HCT116 (cell line): ENCODE measurements around the gene FMN1. TPM values are rescaled to one million over a fixed set of nuclear protein-coding genes. Genes with fewer than 3 reads are reported as not detected.

Experiments used
- ATAC-seq: fragments of 200-7000 bp; cut with Tn5 transposase; 2 replicates; pipeline ENCODE4 v1.9.1; 2020; ENCODE audit warnings: mild to moderate bottlenecking, moderate library complexity
- BruUV-seq: library from RNA; stranded (reverse); fragments of 400-500 nt; replicated peaks from 2 replicates; lab custom pipeline; 2021; lab: Mats Ljungman, UMichigan
- CTCF ChIA-PET: fragments of 300-600 bp; sonication (Branson Sonifier 250); formaldehyde crosslinking; loops from one replicate; lab custom pipeline; 2021; ENCODE audit warnings: antibody characterized with exemption; lab: Charles Lee
- POLR2A ChIA-PET: fragments of 300-600, 350-600 bp; sonication (Branson Sonifier 250); formaldehyde crosslinking; loops from one replicate; lab custom pipeline; 2021; ENCODE audit warnings: antibody characterized with exemption; lab: Charles Lee
- RAD21 ChIA-PET, 2 experiments: fragments of 300-600 bp; sonication (Branson Sonifier 250); formaldehyde crosslinking; loops; one replicate each; lab custom pipeline; 2023; ENCODE audit warnings: low total read pairs in 2 of 2; ENCODE audit not compliant: uncharacterized antibody in 2 of 2, unreplicated experiment in 2 of 2, low non-redundant PET in 1 of 2; lab: Charles Lee
- DNase-seq: peaks from one replicate; pipeline ENCODE4 v3.0.0-alpha.2; 2010; ENCODE audit warnings: low read depth, low spot score
- H2AFZ ChIP-seq: fragments of 200-600 bp; shearing (Covaris generic), sonication (generic); 2 replicates; pipeline ENCODE4 v1.6.1; 2017; ENCODE audit warnings: low read depth, mixed run types, mixed read lengths, antibody characterized with exemption, low read length; ENCODE audit not compliant: poor library complexity, severe bottlenecking
- H3K27ac ChIP-seq: 2 replicates; pipeline ENCODE4 v1.5.1; 2012; ENCODE audit warnings: low read depth, low read length
- H3K27me3 ChIP-seq: fragments of 200-600 bp; sonication (generic); 2 replicates; pipeline ENCODE4 v1.6.1; 2016; ENCODE audit warnings: mixed run types, low read length, mixed read lengths; ENCODE audit not compliant: insufficient read depth
- H3K36me3 ChIP-seq, 2 experiments: fragments of 200-500 bp in 1 of 2; fragments of 200-600 bp in 1 of 2; sonication (Bioruptor generic) in 1 of 2; sonication (generic) in 1 of 2; 2 replicates each; pipeline versions ENCODE4 v1.5.1 to v1.6.1; 2014 to 2016; ENCODE audit warnings: low read length in 2 of 2, inconsistent platforms in 1 of 2, mixed read lengths in 1 of 2, mixed run types in 1 of 2; ENCODE audit not compliant: insufficient read depth in 2 of 2, control insufficient read depth in 1 of 2
- H3K4me1 ChIP-seq, 2 experiments: fragments of 200-600 bp in 1 of 2; sonication (generic) in 1 of 2; 2 replicates each; pipeline versions ENCODE4 v1.5.1 to v1.6.1; 2012 to 2017; ENCODE audit warnings: low read length in 2 of 2, inconsistent platforms in 1 of 2, mild to moderate bottlenecking in 1 of 2, mixed read lengths in 1 of 2, mixed run types in 1 of 2, moderate library complexity in 1 of 2; ENCODE audit not compliant: insufficient read depth in 2 of 2, control insufficient read depth in 1 of 2
- H3K4me2 ChIP-seq: fragments of 200-600 bp; sonication (generic); 2 replicates; pipeline ENCODE4 v1.6.1; 2017; ENCODE audit warnings: mixed run types, low read length, mixed read lengths
- H3K4me3 ChIP-seq, 2 experiments: fragments of 200-600 bp in 1 of 2; sonication (generic) in 1 of 2; replicated peaks in 1 of 2; 2 replicates each; pipeline ENCODE4 v1.5.1; 2011 to 2016; ENCODE audit warnings: low read length in 2 of 2, control low read depth in 1 of 2, low read depth in 1 of 2, mild to moderate bottlenecking in 1 of 2, mixed read lengths in 1 of 2, mixed run types in 1 of 2
- H3K79me2 ChIP-seq: fragments of 200-600 bp; sonication (generic); 2 replicates; pipeline ENCODE4 v1.6.1; 2017; ENCODE audit warnings: mild to moderate bottlenecking, mixed run types, low read length, moderate library complexity, mixed read lengths; ENCODE audit not compliant: insufficient read depth
- H3K9ac ChIP-seq: fragments of 200-600 bp; sonication (generic); 2 replicates; pipeline ENCODE4 v1.6.1; 2016; ENCODE audit warnings: low read length, mixed read lengths
- H3K9me2 ChIP-seq: fragments of 200-600 bp; sonication (generic), shearing (Covaris generic); 2 replicates; pipeline ENCODE4 v1.6.1; 2017; ENCODE audit warnings: mixed run types, mild to moderate bottlenecking, moderate library complexity; ENCODE audit not compliant: insufficient read depth
- H3K9me3 ChIP-seq, 2 experiments: fragments of 200-500 bp in 1 of 2; fragments of 200-600 bp in 1 of 2; sonication (Bioruptor generic) in 1 of 2; sonication (generic) in 1 of 2; 2 replicates each; pipeline ENCODE4 v1.6.1; 2014 to 2017; ENCODE audit warnings: low read length in 2 of 2, mixed read lengths in 2 of 2, inconsistent platforms in 1 of 2, low read depth in 1 of 2, mild to moderate bottlenecking in 1 of 2, mixed run types in 1 of 2, moderate library complexity in 1 of 2; ENCODE audit not compliant: control insufficient read depth in 1 of 2, insufficient read depth in 1 of 2
- H4K20me1 ChIP-seq: fragments of 200-600 bp; sonication (generic), shearing (Covaris generic); 2 replicates; pipeline ENCODE4 v1.6.1; 2017; ENCODE audit warnings: mixed run types, mild to moderate bottlenecking, moderate library complexity; ENCODE audit not compliant: insufficient read depth
- CBX3 ChIP-seq: IDR thresholded peaks from 2 replicates; pipeline ENCODE4 v1.6.1; 2012; ENCODE audit warnings: low read depth
- EGR1 ChIP-seq: IDR thresholded peaks from 2 replicates; pipeline ENCODE4 v1.6.1; 2012; ENCODE audit warnings: low read depth
- ELF1 ChIP-seq: IDR thresholded peaks from 2 replicates; pipeline ENCODE4 v1.6.1; 2012; ENCODE audit warnings: low read depth, borderline replicate concordance
- EZH2 ChIP-seq: fragments of 200-600 bp; sonication (generic); IDR thresholded peaks from 2 replicates; pipeline ENCODE4 v1.6.1; 2017; ENCODE audit warnings: antibody characterized with exemption, mixed run types
- FOSL1 ChIP-seq: IDR thresholded peaks from 2 replicates; pipeline ENCODE4 v1.6.1; 2012; ENCODE audit warnings: low read depth
- JUND ChIP-seq: IDR thresholded peaks from 2 replicates; pipeline ENCODE4 v1.6.1; 2012
- MAX ChIP-seq: IDR thresholded peaks from 2 replicates; pipeline ENCODE4 v1.6.1; 2012
- POLR2A ChIP-seq: IDR thresholded peaks from 2 replicates; pipeline ENCODE4 v1.7.0; 2011; ENCODE audit warnings: borderline replicate concordance; ENCODE audit not compliant: insufficient read depth, insufficient read length; ENCODE audit errors: extremely low read depth
- POLR2AphosphoS5 ChIP-seq: IDR thresholded peaks from 2 replicates; pipeline ENCODE4 v1.6.1; 2011; ENCODE audit warnings: mild to moderate bottlenecking, low read depth, low read length, moderate library complexity
- RAD21 ChIP-seq: IDR thresholded peaks from 2 replicates; pipeline ENCODE4 v1.6.1; 2012; ENCODE audit warnings: low read depth, mild to moderate bottlenecking
- SIN3A ChIP-seq: IDR thresholded peaks from 2 replicates; pipeline ENCODE4 v1.6.1; 2012; ENCODE audit warnings: low read depth
- SP1 ChIP-seq: IDR thresholded peaks from 2 replicates; pipeline ENCODE4 v1.6.1; 2012; ENCODE audit warnings: low read depth
- SRF ChIP-seq: IDR thresholded peaks from 2 replicates; pipeline ENCODE4 v1.6.1; 2012; ENCODE audit warnings: low read depth
- TCF7L2 ChIP-seq: IDR thresholded peaks from 2 replicates; pipeline ENCODE4 v1.7.0; 2011; ENCODE audit warnings: borderline replicate concordance, inconsistent platforms; ENCODE audit not compliant: insufficient read depth, insufficient read length; ENCODE audit errors: extremely low read depth
- YY1 ChIP-seq: IDR thresholded peaks from 2 replicates; pipeline ENCODE4 v1.6.1; 2011; ENCODE audit warnings: low read length, low read depth, moderate library complexity, mild to moderate bottlenecking; ENCODE audit not compliant: insufficient replicate concordance; ENCODE audit errors: extremely low read depth
- ZBTB33 ChIP-seq: IDR thresholded peaks from 2 replicates; pipeline ENCODE4 v1.6.1; 2011; ENCODE audit warnings: mild to moderate bottlenecking, low read length, moderate library complexity; ENCODE audit not compliant: insufficient replicate concordance; ENCODE audit errors: extremely low read depth
- ZFX ChIP-seq: fragments of 450-650 bp; IDR thresholded peaks from 2 replicates; pipeline ENCODE4 v1.6.1; 2017
- ZNF274 ChIP-seq: fragments of 200-500 bp; sonication (Bioruptor generic); IDR thresholded peaks from 2 replicates; pipeline ENCODE4 v1.6.1; 2014; ENCODE audit warnings: mild to moderate bottlenecking, low read depth, low read length, inconsistent platforms
- intact Hi-C: fragments of 100-400 bp; cut with micrococcal nuclease; formaldehyde crosslinking; loops from 2 replicates; pipeline ENCODE4 v1.10.0; 2022
- total RNA-seq: library from RNA; stranded (reverse); gene quantifications from one replicate; pipeline ENCODE4 v1.2.1, GENCODE V29; 2021; ENCODE audit not compliant: unreplicated experiment
- TF ChIP-seq, protein P1 (sequence below), 3 experiments: fragments of 200-600 bp in 1 of 3; sonication (generic) in 1 of 3; IDR thresholded peaks in 2 of 3; conservative IDR thresholded peaks in 1 of 3; 2 replicates each; pipeline ENCODE4 v1.5.1; 2012 to 2017; ENCODE audit warnings: low read depth in 2 of 3, low read length in 2 of 3, antibody characterized with exemption in 1 of 3, borderline replicate concordance in 1 of 3, control low read depth in 1 of 3, mild to moderate bottlenecking in 1 of 3, mixed read lengths in 1 of 3, mixed run types in 1 of 3, moderate library complexity in 1 of 3; ENCODE audit not compliant: insufficient read depth in 1 of 3

FMN1 gene
- total RNA-seq, 1 experiment from 2014 or later = 0.39 TPM

GRCh38 chr15:33099213-33099612 is 95.3 kb downstream of the FMN1 start:
- Histone ChIP-seq H3K79me2 (no peaks in the 10 kb centered on the region), H3K9me3 (no peaks in the 10 kb centered on the region), H3K27me3 (no peaks in the 10 kb centered on the region), H3K36me3 (no peaks in the 10 kb centered on the region), H3K4me2 (no peak overlapping the region), H3K4me1 (peaks cover 0 to 10% of the 10 kb centered on the region in 2 experiments; a peak in 2 of 4 replicates), H3K9ac (no peak overlapping the region), H2AFZ (no peak overlapping the region), H3K4me3 (no peak overlapping the region), H4K20me1 (no peaks in the 10 kb centered on the region), H3K9me2 (no peaks in the 10 kb centered on the region), H3K27ac (no peak overlapping the region)
- no peak for DNase-seq
- ChIA-PET POLR2A (no interaction called here), CTCF (interaction anchor here (1.2 kb wide), 1 partner anchor 11 kb away, joined by 5 read pairs; no protein-coding TSS in a partner anchor), RAD21 (interaction anchor here in 1 of 2 experiments (0.5 kb wide), 1 partner anchor 142 kb away, joined by 3 read pairs; no protein-coding TSS in a partner anchor)
- no peak for TF ChIP-seq SRF
- TF ChIP-seq POLR2A = no peak
- TF ChIP-seq ELF1 = no peak
- TF ChIP-seq RAD21 = no peak
- TF ChIP-seq, protein P1, sequence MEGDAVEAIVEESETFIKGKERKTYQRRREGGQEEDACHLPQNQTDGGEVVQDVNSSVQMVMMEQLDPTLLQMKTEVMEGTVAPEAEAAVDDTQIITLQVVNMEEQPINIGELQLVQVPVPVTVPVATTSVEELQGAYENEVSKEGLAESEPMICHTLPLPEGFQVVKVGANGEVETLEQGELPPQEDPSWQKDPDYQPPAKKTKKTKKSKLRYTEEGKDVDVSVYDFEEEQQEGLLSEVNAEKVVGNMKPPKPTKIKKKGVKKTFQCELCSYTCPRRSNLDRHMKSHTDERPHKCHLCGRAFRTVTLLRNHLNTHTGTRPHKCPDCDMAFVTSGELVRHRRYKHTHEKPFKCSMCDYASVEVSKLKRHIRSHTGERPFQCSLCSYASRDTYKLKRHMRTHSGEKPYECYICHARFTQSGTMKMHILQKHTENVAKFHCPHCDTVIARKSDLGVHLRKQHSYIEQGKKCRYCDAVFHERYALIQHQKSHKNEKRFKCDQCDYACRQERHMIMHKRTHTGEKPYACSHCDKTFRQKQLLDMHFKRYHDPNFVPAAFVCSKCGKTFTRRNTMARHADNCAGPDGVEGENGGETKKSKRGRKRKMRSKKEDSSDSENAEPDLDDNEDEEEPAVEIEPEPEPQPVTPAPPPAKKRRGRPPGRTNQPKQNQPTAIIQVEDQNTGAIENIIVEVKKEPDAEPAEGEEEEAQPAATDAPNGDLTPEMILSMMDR (IDR thresholded peaks at IDR 0.05 in 2 of 3, conservative IDR thresholded peaks at IDR 0.05 in 1 of 3; ENCODE audit: borderline replicate concordance in 1 of 3, insufficient read depth in 1 of 3, low read depth in 2 of 3, low read length in 2 of 3) = no peak
- TF ChIP-seq ZFX = no peak
- TF ChIP-seq YY1 = no peak
- no peak for TF ChIP-seq EZH2
- no peak for TF ChIP-seq ZNF274
- TF ChIP-seq CBX3 = no peak
- no peak for TF ChIP-seq TCF7L2
- TF ChIP-seq ZBTB33 = no peak
- TF ChIP-seq EGR1 = no peak
- no peak for TF ChIP-seq SIN3A
- no peak for TF ChIP-seq FOSL1
- TF ChIP-seq JUND = no peak
- no peak for TF ChIP-seq POLR2AphosphoS5
- no peak for TF ChIP-seq SP1
- TF ChIP-seq MAX = no peak
- no peak for ATAC-seq
- intact Hi-C loops = loop anchor here (10.0 kb wide), 1 partner anchor 626 kb away; no protein-coding TSS in a partner anchor
- no TSS peak for BruUV-seq
